ENCODE data around the gene OR4D10.

Gene OR4D10

GRCh38 chr11:59463190-59463641, 9.9 kb upstream of the OR4D10 start:
- no peak overlapping the region for H3K4me3 ChIP-seq (ENCODE audit: low read length in 2 of 2)
- no peak overlapping the region for H2AFZ ChIP-seq (ENCODE audit: low read length)
- no peaks in the 10 kb centered on the region for H3K9me3 ChIP-seq (replicated peaks in 1 of 2; ENCODE audit: control insufficient read depth in 2 of 2, insufficient read depth in 1 of 2, low read depth in 1 of 2, low read length in 2 of 2)
- no peak overlapping the region for H3K18ac ChIP-seq (ENCODE audit: low read length)
- no peaks in the 10 kb centered on the region for H3K79me1 ChIP-seq (ENCODE audit: low read depth, low read length)
- H2BK12ac ChIP-seq (ENCODE audit: low read length): no peak overlapping the region
- no peaks in the 10 kb centered on the region for H3K36me3 ChIP-seq (replicated peaks in 1 of 2; ENCODE audit: control insufficient read depth in 2 of 2, insufficient read depth in 2 of 2, low read length in 2 of 2)
- no peak overlapping the region for H3K4ac ChIP-seq (ENCODE audit: low read length)
- H3K27me3 ChIP-seq (ENCODE audit: control insufficient read depth in 3 of 3, insufficient read depth in 3 of 3, low read depth in 1 of 3, low read length in 3 of 3): no peaks in the 10 kb centered on the region
- H3K9ac ChIP-seq (ENCODE audit: low read depth, low read length, poor library complexity): no peak overlapping the region
- H3K4me2 ChIP-seq (ENCODE audit: insufficient read depth, low read length, poor library complexity, severe bottlenecking): no peak overlapping the region
- no peak overlapping the region for H2BK120ac ChIP-seq (ENCODE audit: low read depth, low read length)
- peaks cover 0 to 2% of the 10 kb centered on the region in 2 donors for H3K4me1 ChIP-seq (ENCODE audit: control insufficient read depth in 2 of 2, insufficient read depth in 1 of 2, low read depth in 1 of 2, low read length in 2 of 2)
- no peak overlapping the region for H3K27ac ChIP-seq (replicated peaks; ENCODE audit: low read length)
- H4K8ac ChIP-seq (ENCODE audit: low read depth, low read length): no peak overlapping the region
- no CpG with 5 or more reads among the region's 5 CpGs for whole genome bisulfite sequencing, 2 donors (ENCODE audit: extremely low coverage in 2 of 2, insufficient read length in 2 of 2, insufficient replicate concordance in 1 of 2)
- H2BK5ac ChIP-seq (ENCODE audit: low read length): no peak overlapping the region
- no peak overlapping the region for H3K23ac ChIP-seq (ENCODE audit: low read depth, low read length, poor library complexity)
- H2AK5ac ChIP-seq (ENCODE audit: low read depth, low read length): no peak overlapping the region
- H4K91ac ChIP-seq (ENCODE audit: low read depth, low read length, poor library complexity): no peak overlapping the region
- no peak overlapping the region for H3K14ac ChIP-seq (ENCODE audit: low read length)
- DNase-seq (ENCODE audit: low spot score): no peak
- no peak overlapping the region for H2BK15ac ChIP-seq (ENCODE audit: low read length)

- Histone ChIP-seq H3K14ac (ENCODE audit: low read length) (no peak overlapping the region), H4K8ac (ENCODE audit: low read depth, low read length) (no peak overlapping the region), H3K27ac (replicated peaks; ENCODE audit: low read length) (no peak overlapping the region), H3K23ac (ENCODE audit: low read depth, low read length, poor library complexity) (no peak overlapping the region), H3K18ac (ENCODE audit: low read length) (no peak overlapping the region), H2AK5ac (ENCODE audit: low read depth, low read length) (no peak overlapping the region), H3K36me3 (replicated peaks in 1 of 2; ENCODE audit: control insufficient read depth in 2 of 2, insufficient read depth in 2 of 2, low read length in 2 of 2) (no peaks in the 10 kb centered on the region), H3K4me1 (ENCODE audit: control insufficient read depth in 2 of 2, insufficient read depth in 1 of 2, low read depth in 1 of 2, low read length in 2 of 2) (no peaks in the 10 kb centered on the region), H2BK5ac (ENCODE audit: low read length) (no peak overlapping the region), H3K27me3 (ENCODE audit: control insufficient read depth in 3 of 3, insufficient read depth in 3 of 3, low read depth in 1 of 3, low read length in 3 of 3) (no peaks in the 10 kb centered on the region), H3K4me2 (ENCODE audit: insufficient read depth, low read length, poor library complexity, severe bottlenecking) (no peak overlapping the region), H2BK12ac (ENCODE audit: low read length) (no peak overlapping the region), H3K79me1 (ENCODE audit: low read depth, low read length) (no peaks in the 10 kb centered on the region), H2BK120ac (ENCODE audit: low read depth, low read length) (no peak overlapping the region), H2AFZ (ENCODE audit: low read length) (no peak overlapping the region), H3K9ac (ENCODE audit: low read depth, low read length, poor library complexity) (no peak overlapping the region), H2BK15ac (ENCODE audit: low read length) (no peak overlapping the region), H3K4ac (ENCODE audit: low read length) (no peak overlapping the region), H3K9me3 (replicated peaks in 1 of 2; ENCODE audit: control insufficient read depth in 2 of 2, insufficient read depth in 1 of 2, low read depth in 1 of 2, low read length in 2 of 2) (no peaks in the 10 kb centered on the region), H3K4me3 (ENCODE audit: low read length in 2 of 2) (no peak overlapping the region), H4K91ac (ENCODE audit: low read depth, low read length, poor library complexity) (no peak overlapping the region)
- WGBS, 2 donors (ENCODE audit: extremely low coverage in 2 of 2, insufficient read length in 2 of 2, insufficient replicate concordance in 1 of 2): no CpG with 5 or more reads among the region's 9 CpGs
- DNase-seq (ENCODE audit: low spot score): no peak
Observed at GRCh38 chr11:59475176-59475575, 2.1 kb downstream of the OR4D10 start.

- no peak overlapping the region for H3K23ac ChIP-seq (ENCODE audit: low read depth, low read length, poor library complexity)
- H2BK12ac ChIP-seq (ENCODE audit: low read length): no peak overlapping the region
- H4K91ac ChIP-seq (ENCODE audit: low read depth, low read length, poor library complexity): no peak overlapping the region
- no peak overlapping the region for H3K4me2 ChIP-seq (ENCODE audit: insufficient read depth, low read length, poor library complexity, severe bottlenecking)
- H3K27me3 ChIP-seq (ENCODE audit: control insufficient read depth in 3 of 3, insufficient read depth in 3 of 3, low read depth in 1 of 3, low read length in 3 of 3): no peaks in the 10 kb centered on the region
- H3K4me3 ChIP-seq (ENCODE audit: low read length in 2 of 2): no peak overlapping the region
- H2BK120ac ChIP-seq (ENCODE audit: low read depth, low read length): no peak overlapping the region
- no peak overlapping the region for H4K8ac ChIP-seq (ENCODE audit: low read depth, low read length)
- no peak overlapping the region for H2BK15ac ChIP-seq (ENCODE audit: low read length)
- no peak overlapping the region for H3K18ac ChIP-seq (ENCODE audit: low read length)
- H3K79me1 ChIP-seq (ENCODE audit: low read depth, low read length): no peaks in the 10 kb centered on the region
- H2AFZ ChIP-seq (ENCODE audit: low read length): no peak overlapping the region
- no peaks in the 10 kb centered on the region for H3K36me3 ChIP-seq (replicated peaks in 1 of 2; ENCODE audit: control insufficient read depth in 2 of 2, insufficient read depth in 2 of 2, low read length in 2 of 2)
- no peak for DNase-seq (ENCODE audit: low spot score)
- H2AK5ac ChIP-seq (ENCODE audit: low read depth, low read length): no peak overlapping the region
- H3K4me1 ChIP-seq (ENCODE audit: control insufficient read depth in 2 of 2, insufficient read depth in 1 of 2, low read depth in 1 of 2, low read length in 2 of 2): no peaks in the 10 kb centered on the region
- H3K27ac ChIP-seq (replicated peaks; ENCODE audit: low read length): no peak overlapping the region
- no peak overlapping the region for H3K14ac ChIP-seq (ENCODE audit: low read length)
- H3K4ac ChIP-seq (ENCODE audit: low read length): no peak overlapping the region
- H3K9ac ChIP-seq (ENCODE audit: low read depth, low read length, poor library complexity): no peak overlapping the region
- H3K9me3 ChIP-seq (replicated peaks in 1 of 2; ENCODE audit: control insufficient read depth in 2 of 2, insufficient read depth in 1 of 2, low read depth in 1 of 2, low read length in 2 of 2): no peaks in the 10 kb centered on the region
- H2BK5ac ChIP-seq (ENCODE audit: low read length): no peak overlapping the region
Observed at GRCh38 chr11:59479906-59480305, 6.8 kb downstream of the OR4D10 start.

- H3K4me3 ChIP-seq (ENCODE audit: low read length in 2 of 2): no peak overlapping the region
- no peak overlapping the region for H2AK5ac ChIP-seq (ENCODE audit: low read depth, low read length)
- no peak overlapping the region for H3K18ac ChIP-seq (ENCODE audit: low read length)
- no peaks in the 10 kb centered on the region for H3K36me3 ChIP-seq (replicated peaks in 1 of 2; ENCODE audit: control insufficient read depth in 2 of 2, insufficient read depth in 2 of 2, low read length in 2 of 2)
- H3K9me3 ChIP-seq (replicated peaks in 1 of 2; ENCODE audit: control insufficient read depth in 2 of 2, insufficient read depth in 1 of 2, low read depth in 1 of 2, low read length in 2 of 2): no peaks in the 10 kb centered on the region
- no peak overlapping the region for H3K27ac ChIP-seq (replicated peaks; ENCODE audit: low read length)
- H2BK12ac ChIP-seq (ENCODE audit: low read length): no peak overlapping the region
- H3K79me1 ChIP-seq (ENCODE audit: low read depth, low read length): no peaks in the 10 kb centered on the region
- no peak overlapping the region for H3K14ac ChIP-seq (ENCODE audit: low read length)
- no peaks in the 10 kb centered on the region for H3K27me3 ChIP-seq (ENCODE audit: control insufficient read depth in 3 of 3, insufficient read depth in 3 of 3, low read depth in 1 of 3, low read length in 3 of 3)
- no CpG with 5 or more reads among the region's 3 CpGs for WGBS, 2 donors (ENCODE audit: extremely low coverage in 2 of 2, insufficient read length in 2 of 2, insufficient replicate concordance in 1 of 2)
- H2AFZ ChIP-seq (ENCODE audit: low read length): no peak overlapping the region
- H4K8ac ChIP-seq (ENCODE audit: low read depth, low read length): no peak overlapping the region
- H3K4ac ChIP-seq (ENCODE audit: low read length): no peak overlapping the region
- no peak overlapping the region for H2BK5ac ChIP-seq (ENCODE audit: low read length)
- H4K91ac ChIP-seq (ENCODE audit: low read depth, low read length, poor library complexity): no peak overlapping the region
- H3K4me2 ChIP-seq (ENCODE audit: insufficient read depth, low read length, poor library complexity, severe bottlenecking): no peak overlapping the region
- no peak overlapping the region for H2BK120ac ChIP-seq (ENCODE audit: low read depth, low read length)
- DNase-seq (ENCODE audit: low spot score): no peak
- no peak overlapping the region for H3K23ac ChIP-seq (ENCODE audit: low read depth, low read length, poor library complexity)
- no peaks in the 10 kb centered on the region for H3K4me1 ChIP-seq (ENCODE audit: control insufficient read depth in 2 of 2, insufficient read depth in 1 of 2, low read depth in 1 of 2, low read length in 2 of 2)
- H2BK15ac ChIP-seq (ENCODE audit: low read length): no peak overlapping the region
- no peak overlapping the region for H3K9ac ChIP-seq (ENCODE audit: low read depth, low read length, poor library complexity)
Observed at GRCh38 chr11:59480359-59480758, 7.2 kb downstream of the OR4D10 start.

All from neuronal stem cell (in vitro differentiated cells).